Lung (tissue), 12 donors: ENCODE results near the gene PET100. TPM values are rescaled to one million over a fixed set of nuclear protein-coding genes. Genes with fewer than 3 reads are reported as not detected.
"Not testable (repeated sequence)": the region's sequence is repeated elsewhere in the genome, so short reads cannot be mapped to it uniquely, and the experiment has no call there.

Source experiments
- ATAC-seq: fragments of 200-7000 bp; cut with Tn5 transposase; one replicate; pipeline ENCODE4 v1.9.1; 2020; ENCODE audit warnings: moderate number of reproducible peaks; ENCODE audit not compliant: insufficient read depth, low FRiP score
- DNase-seq, 3 donors: peaks; one replicate each; pipeline ENCODE4 v3.0.0-alpha.2; 2013 to 2017
- H3K27ac ChIP-seq, 2 donors: one replicate each; pipeline ENCODE4 v1.5.1; 2013; ENCODE audit warnings: mild to moderate bottlenecking in 2 of 2, moderate library complexity in 2 of 2, control low read depth in 1 of 2, inconsistent platforms in 1 of 2, low read depth in 1 of 2, low read length in 1 of 2
- H3K27me3 ChIP-seq, 3 donors: one replicate each; pipeline ENCODE4 v1.5.1; 2013; ENCODE audit warnings: low read length in 2 of 3; ENCODE audit not compliant: control insufficient read depth in 3 of 3, insufficient read depth in 3 of 3
- H3K36me3 ChIP-seq, 4 donors: one replicate each; pipeline ENCODE4 v1.5.1; 2013; ENCODE audit warnings: low read length in 4 of 4, mild to moderate bottlenecking in 1 of 4, moderate library complexity in 1 of 4; ENCODE audit not compliant: control insufficient read depth in 4 of 4, insufficient read depth in 4 of 4
- H3K4me1 ChIP-seq, 5 donors: one replicate each; pipeline ENCODE4 v1.5.1; 2013; ENCODE audit warnings: low read length in 5 of 5, mild to moderate bottlenecking in 2 of 5, moderate library complexity in 1 of 5; ENCODE audit not compliant: control insufficient read depth in 5 of 5, insufficient read depth in 5 of 5
- H3K4me3 ChIP-seq: one replicate; pipeline ENCODE4 v1.5.1; 2013; ENCODE audit warnings: mild to moderate bottlenecking, control low read depth, moderate library complexity
- H3K9ac ChIP-seq, 2 donors: one replicate each; pipeline ENCODE4 v1.5.1; 2013; ENCODE audit warnings: low read length in 2 of 2, control low read depth in 1 of 2; ENCODE audit not compliant: insufficient read depth in 1 of 2
- H3K9me3 ChIP-seq, 4 donors: one replicate each; pipeline ENCODE4 v1.5.1; 2013; ENCODE audit warnings: low read length in 3 of 4, mild to moderate bottlenecking in 1 of 4, moderate library complexity in 1 of 4; ENCODE audit not compliant: control insufficient read depth in 4 of 4, insufficient read depth in 3 of 4
- WGBS, 2 donors: extraction: QIAGEN DNeasy Blood & Tissue Kit; methylation state at CpG; one replicate each; pipeline ENCODE4 v1.1.7; 2013; 5-methylcytosine and 5-hydroxymethylcytosine counted together
- polyA plus RNA-seq, 2 donors: library from polyadenylated mRNA; stranded (reverse); fragments of 200-250 nt; gene quantifications; one replicate each; pipeline ENCODE4 v1.2.1, GENCODE V29; 2013
- total RNA-seq, 2 donors: library from RNA; depleted of rRNA in 1 of 2; stranded (reverse); fragments of >200 nt in 1 of 2; gene quantifications; one replicate each; pipeline ENCODE4 v1.2.1, GENCODE V29; 2014 to 2021
- TF ChIP-seq, protein P1 (sequence below): IDR thresholded peaks from 2 replicates; pipeline ENCODE4 v1.5.1; 2012; ENCODE audit warnings: mild to moderate bottlenecking; ENCODE audit errors: control extremely low read depth, extremely low read depth
- donor health status: control.
- donor health status: control.
- donor health status: Bipolar disorder and iron deficiency.
- donor health status: healthy.
- donor health status: DM: yes; HTN: yes; CAD: no.

The PET100 gene
- total and polyA plus RNA-seq, 4 donors: 26.9 to 383 (median 88.1) TPM

DNA sequence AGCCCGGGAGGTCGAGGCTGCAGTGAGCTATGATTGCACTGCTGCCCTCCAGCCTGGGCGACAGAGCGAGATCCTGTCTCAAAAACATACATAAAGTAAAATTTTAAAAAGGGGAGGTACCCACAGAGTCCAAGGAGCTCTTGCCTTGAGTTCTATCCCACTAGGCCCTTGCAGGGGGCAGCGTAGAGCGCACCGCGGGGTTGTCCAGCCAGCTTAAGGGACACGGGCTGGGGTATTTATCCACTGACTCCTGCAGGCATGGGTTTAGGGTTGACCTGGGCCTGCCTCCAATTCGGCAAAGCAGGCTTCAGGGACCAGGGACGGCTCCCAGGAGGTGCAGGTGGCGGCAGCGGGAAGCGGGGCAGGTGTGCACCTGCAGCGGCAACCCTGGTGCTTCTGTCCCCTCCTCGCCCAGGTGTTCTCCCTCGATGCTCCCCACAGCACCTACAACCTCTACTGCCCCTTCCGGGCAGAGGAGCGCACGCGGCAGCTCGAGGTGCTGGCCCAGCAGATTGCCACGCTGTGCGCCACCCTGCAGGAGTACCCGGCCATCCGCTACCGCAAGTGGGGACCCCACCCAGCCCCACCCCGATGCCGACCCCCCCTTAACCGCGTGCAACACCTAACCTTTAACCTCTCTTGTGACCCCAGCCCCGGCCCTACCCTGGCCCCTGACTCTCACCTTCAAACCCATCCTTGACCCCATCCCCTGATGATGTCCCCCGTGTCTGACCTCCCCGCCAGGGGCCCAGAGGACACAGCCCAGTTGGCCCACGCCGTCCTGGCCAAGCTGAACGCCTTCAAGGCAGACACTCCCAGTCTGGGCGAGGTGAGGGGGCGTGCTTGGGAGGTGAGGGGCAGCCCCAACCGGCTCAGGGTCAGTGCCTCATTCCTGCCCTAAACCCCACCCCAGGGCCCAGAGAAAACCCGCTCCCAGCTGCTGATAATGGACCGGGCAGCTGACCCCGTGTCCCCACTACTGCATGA lies 12.0 kb downstream of the PET100 start:
- Histone ChIP-seq H3K4me3 (no peak overlapping the region), H3K9me3 (peaks cover 0 to 2% (median 0%) of the 10 kb centered on the region in 4 donors), H3K27ac (no peak overlapping the region), H3K4me1 (peaks cover 0 to 13% (median 0%) of the 10 kb centered on the region in 5 donors), H3K36me3 (peaks cover 0 to 14% (median 3%) of the 10 kb centered on the region in 4 donors), H3K9ac (no peak overlapping the region), H3K27me3 (no peaks in the 10 kb centered on the region)
- 90 to 91% methylated on average over 43 of the region's 43 CpGs for WGBS, 2 donors
- DNase-seq: no peak
- TF ChIP-seq, protein P1, sequence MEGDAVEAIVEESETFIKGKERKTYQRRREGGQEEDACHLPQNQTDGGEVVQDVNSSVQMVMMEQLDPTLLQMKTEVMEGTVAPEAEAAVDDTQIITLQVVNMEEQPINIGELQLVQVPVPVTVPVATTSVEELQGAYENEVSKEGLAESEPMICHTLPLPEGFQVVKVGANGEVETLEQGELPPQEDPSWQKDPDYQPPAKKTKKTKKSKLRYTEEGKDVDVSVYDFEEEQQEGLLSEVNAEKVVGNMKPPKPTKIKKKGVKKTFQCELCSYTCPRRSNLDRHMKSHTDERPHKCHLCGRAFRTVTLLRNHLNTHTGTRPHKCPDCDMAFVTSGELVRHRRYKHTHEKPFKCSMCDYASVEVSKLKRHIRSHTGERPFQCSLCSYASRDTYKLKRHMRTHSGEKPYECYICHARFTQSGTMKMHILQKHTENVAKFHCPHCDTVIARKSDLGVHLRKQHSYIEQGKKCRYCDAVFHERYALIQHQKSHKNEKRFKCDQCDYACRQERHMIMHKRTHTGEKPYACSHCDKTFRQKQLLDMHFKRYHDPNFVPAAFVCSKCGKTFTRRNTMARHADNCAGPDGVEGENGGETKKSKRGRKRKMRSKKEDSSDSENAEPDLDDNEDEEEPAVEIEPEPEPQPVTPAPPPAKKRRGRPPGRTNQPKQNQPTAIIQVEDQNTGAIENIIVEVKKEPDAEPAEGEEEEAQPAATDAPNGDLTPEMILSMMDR: no peak
- ATAC-seq: no peak

DNA sequence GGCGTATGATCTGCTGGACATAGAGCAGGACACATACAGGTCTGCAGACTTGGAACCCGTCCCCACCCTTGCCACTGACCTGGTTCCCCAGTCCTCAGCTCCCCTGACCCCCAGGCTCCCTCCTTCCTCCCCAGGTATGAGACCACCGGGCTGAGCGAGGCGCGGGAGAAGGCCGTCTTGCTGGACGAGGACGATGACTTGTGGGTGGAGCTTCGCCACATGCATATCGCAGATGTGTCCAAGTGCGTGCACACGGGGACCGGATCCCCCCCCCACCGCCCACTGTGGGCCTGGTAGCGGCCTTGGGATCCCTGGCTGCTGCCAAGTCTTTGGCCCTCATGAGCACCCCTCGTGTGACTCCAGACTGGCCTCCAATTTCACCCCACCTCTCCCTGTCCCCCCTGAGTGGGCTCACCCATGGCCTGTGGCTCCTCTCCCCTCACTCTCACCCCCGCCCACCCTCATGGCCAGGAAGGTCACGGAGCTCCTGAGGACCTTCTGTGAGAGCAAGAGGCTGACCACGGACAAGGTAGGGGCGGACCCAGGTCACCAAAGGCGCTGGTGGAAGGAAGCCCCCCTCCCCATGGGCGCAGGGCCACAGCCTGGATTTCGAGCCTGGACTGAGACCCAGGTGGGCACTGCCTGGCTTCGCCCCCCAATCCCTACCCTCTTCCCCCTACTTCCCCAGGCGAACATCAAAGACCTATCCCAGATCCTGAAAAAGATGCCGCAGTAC lies 12.9 kb downstream of the PET100 start:
- Histone ChIP-seq H3K9me3 (peaks cover 0 to 2% (median 0%) of the 10 kb centered on the region in 4 donors), H3K36me3 (peaks cover 0 to 21% (median 3%) of the 10 kb centered on the region in 4 donors), H3K27ac (no peak overlapping the region), H3K27me3 (no peaks in the 10 kb centered on the region), H3K4me1 (peaks cover 0 to 12% (median 0%) of the 10 kb centered on the region in 5 donors), H3K9ac (no peak overlapping the region), H3K4me3 (no peak overlapping the region)
- DNase-seq (no peak), ATAC-seq (no peak)
- 92 to 94% methylated on average over 27 of the region's 27 CpGs for WGBS, 2 donors
- TF ChIP-seq, protein P1: no peak

DNA sequence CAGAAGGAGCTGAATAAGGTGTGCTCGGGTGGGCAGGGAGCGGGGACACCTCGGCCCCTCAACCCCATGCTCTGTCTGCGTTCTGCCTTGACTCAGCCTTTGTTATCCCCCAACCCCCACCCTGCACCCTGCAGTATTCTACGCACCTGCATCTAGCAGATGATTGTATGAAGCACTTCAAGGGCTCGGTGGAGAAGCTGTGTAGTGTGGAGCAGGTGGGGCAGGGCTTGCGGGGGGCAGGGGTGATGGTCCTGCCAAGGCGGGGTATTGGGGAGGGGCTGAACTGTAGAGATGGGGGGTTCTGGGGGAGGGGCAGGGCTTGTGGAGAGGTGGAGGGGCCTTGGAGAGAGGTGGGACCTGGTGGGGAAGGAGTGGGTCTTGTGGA lies 13.4 kb downstream of the PET100 start:
- Histone ChIP-seq H3K4me3 (no peak overlapping the region), H3K4me1 (peaks cover 0 to 12% (median 0%) of the 10 kb centered on the region in 5 donors), H3K9ac (no peak overlapping the region), H3K27ac (no peak overlapping the region), H3K36me3 (peaks cover 0 to 24% (median 3%) of the 10 kb centered on the region in 4 donors), H3K27me3 (no peaks in the 10 kb centered on the region), H3K9me3 (peaks cover 0 to 2% (median 0%) of the 10 kb centered on the region in 4 donors)
- DNase-seq: no peak
- ATAC-seq: no peak
- 93 to 97% methylated on average over 8 of the region's 8 CpGs for WGBS, 2 donors
- TF ChIP-seq, protein P1: no peak

DNA sequence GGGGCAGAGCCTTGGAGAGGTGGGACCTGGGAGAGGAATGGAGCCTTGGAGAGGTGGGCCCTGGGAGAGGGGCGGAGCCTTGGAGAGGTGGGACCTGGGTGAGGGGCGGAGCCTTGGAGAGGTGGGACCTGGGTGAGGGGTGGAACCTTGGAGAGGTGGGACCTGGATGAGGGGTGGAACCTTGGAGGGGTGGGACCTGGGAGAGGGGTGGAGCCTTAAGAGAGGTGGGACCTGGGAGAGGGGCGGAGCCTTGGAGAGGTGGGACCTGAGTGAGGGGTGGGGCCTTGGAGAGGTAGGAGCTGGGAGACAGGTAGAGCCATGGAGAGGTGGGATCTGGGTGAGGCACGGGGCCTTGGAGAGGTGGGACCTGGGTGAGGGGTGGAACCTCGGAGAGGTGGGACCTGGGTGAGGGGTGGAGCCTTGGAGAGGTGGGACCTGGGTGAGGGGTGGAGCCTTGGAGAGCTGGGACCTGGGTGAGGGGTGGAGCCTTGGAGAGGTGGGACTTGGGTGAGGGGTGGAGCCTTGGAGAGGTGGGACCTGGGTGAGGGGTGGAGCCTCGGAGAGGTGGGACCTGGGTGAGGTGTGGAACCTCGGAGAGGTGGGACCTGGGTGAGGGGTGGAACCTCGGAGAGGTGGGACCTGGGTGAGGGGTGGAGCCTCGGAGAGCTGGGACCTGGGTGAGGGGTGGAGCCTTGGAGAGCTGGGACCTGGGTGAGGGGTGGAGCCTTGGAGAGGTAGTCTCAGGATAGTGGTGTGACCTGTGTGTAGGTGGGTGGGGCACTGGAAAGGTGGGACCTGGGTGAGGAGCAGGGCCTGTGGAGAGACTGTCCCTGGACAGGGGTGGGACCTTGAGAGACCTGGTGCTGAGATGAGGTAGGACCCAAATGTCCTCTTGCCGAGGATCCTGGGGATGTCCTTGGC lies 14.3 kb downstream of the PET100 start:
- not testable (repeated sequence) for ATAC-seq, H3K4me3 ChIP-seq, DNase-seq, H3K27me3 ChIP-seq, H3K27ac ChIP-seq, H3K9ac ChIP-seq, H3K9me3 ChIP-seq
- H3K4me1 ChIP-seq: peaks cover 0 to 12% (median 0%) of the 10 kb centered on the region in 5 donors
- peaks cover 0 to 24% (median 3%) of the 10 kb centered on the region in 4 donors for H3K36me3 ChIP-seq
- WGBS, 2 donors: 67 to 91% methylated on average over 9 to 10 of the region's 10 CpGs
